NCI-H1092 (cell line): Measurements from ENCODE around the gene BCR.

Experiments used
- DNase-seq: peaks from one replicate; lab custom pipeline; 2025; lab: John Stamatoyannopoulos, UW

BCR gene

DNA sequence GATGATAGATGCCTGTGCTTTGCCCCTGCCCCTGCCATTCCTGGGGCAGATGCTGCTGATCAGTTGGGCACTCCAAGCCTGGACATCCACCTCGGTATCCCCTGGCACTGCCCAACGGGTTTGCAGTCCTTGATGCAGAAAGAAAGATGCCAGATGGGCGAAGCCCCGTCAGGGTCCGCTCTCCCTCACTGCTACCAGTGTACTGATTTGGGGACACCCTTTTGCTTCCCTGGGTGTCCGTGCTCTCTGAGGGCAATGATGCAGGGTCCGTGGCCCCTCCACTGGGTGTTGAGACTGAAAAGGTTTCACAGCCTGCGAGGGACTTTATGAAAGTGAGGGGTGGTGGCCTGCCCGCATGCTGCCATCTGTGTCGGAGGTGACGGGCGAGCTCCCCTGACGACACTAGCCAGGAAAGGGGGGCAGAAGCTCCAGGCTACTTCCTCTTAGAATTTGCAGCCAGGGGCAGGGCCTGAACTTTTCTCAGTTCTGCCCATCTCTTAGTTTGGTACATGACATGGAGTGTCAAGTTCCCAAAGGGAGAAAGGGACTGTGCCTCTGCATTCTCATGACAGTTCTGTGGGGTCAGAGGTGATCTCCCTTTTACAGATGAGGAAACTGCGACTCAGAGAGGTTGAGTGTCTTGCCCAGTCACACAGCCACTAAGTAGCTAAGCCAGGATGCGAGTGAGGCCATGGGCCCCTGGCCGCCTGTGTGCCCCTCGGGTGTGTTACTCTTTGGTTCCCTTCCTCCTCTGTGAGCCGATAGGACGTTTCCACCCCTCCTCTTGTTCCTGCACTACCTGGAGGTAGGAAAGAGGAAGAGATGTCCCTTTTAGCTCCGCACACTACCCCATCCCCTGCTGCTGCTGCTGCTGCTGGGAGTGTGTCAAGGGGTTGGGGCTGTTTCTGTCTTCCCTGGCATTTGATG, 96.6 kb downstream of the BCR start:
- no peak for DNase-seq

DNA sequence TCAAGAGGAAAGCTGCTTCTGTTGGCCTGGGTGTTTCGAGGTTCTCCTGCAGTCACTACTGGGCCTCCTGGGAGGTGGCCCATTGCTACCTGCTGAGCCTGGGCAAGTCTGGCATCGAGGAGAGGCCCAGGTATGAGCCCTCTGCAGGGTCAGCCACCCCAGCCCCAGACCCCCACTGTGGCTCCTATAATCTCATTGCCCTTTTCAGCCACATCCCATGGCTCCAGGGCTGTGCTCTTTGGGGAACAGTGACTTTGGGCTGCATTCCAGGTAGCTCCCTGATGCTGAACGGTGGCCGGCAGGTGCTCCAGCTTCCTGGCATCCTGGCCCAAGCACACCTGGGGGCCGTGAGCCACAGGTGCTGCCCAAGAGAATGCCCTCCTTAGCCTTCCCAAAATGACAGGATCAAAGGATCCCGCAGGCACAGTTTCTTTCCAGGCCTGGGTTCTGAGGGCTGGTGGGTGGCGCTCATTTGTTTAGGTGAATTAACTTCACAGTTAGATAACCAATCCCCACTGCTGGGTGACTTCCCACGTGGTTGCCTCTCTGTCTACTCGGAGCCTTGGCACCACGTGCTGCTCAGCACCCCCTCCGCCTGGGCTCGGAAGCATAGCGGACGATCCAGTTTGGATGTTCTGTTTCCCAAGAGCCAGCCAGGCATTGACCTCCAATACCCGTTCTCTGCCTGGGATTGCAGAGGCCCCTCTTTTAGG, 97.4 kb downstream of the BCR start:
- no peak for DNase-seq

GRCh38 chr22:23278883-23279675, 98.8 kb downstream of the BCR start:
- peak; percentile 7 for DNase-seq

GRCh38 chr22:23279781-23280180, 99.5 kb downstream of the BCR start:
- DNase-seq: no peak

DNA sequence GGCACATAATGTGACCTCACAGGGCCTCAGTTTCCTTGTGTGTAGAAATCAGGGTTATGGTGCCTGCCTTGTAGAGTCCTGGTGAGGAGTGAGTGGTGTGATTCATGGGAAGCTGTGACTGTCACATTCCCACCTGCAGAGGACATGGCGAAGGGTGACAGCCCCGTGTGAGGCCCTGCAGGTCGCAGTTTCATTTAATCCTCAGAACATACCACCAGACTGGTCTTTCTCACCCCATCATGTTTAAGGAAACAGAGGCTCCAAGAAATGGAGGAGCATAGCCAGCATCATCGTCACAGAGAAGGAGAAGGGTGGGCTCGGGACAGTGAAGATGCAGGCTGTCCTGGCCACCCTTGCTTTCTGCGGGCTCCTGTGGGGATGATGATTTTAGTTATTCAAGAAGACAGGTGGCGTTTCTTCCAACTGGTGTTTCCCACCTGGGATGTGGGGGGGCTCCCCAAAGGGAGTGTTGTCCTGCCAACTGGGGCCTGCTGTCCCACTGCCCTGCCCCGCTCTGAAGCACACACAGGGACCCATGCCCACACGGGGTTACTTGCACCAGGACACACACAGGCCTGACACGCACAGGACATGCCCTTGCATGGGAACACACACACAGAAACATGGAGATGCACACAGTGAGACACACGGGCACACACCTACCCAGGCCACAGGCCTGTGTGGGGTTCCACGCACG, 100.2 kb downstream of the BCR start:
- DNase-seq: no peak

DNA sequence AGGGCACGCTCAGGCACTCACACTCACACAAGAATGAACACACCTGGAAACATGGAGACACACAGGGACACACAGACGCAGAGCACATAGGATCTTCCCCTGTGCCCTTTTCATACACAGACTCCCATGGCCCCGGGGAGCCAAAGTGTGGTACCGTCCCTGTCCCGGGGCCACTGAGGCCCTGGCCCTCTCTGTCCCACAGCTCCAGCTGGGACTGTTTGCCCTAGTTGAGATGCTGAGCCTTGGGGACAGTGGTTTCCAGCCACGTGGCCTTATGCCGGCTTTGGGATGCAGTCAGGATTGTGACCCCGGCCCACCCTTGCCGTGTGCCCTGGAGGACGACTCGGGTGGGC, 100.7 kb downstream of the BCR start:
- DNase-seq: no peak

- DNase-seq: peak; percentile 74
Measured at GRCh38 chr22:23281406-23282088, 101.2 kb downstream of the BCR start.

DNA sequence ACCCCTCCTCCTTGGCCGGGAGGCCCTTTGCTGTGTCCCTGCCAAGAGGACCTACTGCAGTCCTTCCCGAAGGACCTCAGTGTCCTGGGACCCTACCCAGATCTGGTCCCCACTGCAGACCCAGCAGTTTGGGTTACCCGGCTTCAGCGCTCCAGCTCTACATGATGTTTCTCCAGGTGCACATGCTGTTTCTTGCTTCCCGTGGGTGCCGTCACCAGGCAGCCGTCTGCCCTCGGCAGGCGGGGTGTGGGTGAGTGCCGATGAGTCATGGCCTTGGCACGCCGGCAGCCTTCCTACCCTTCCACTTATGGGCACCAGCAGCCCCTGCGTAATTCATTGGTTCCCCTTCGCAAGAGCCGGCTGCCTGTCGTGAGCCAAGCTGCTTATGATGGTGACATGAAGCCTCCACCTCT, 101.8 kb downstream of the BCR start:
- DNase-seq: no peak

DNA sequence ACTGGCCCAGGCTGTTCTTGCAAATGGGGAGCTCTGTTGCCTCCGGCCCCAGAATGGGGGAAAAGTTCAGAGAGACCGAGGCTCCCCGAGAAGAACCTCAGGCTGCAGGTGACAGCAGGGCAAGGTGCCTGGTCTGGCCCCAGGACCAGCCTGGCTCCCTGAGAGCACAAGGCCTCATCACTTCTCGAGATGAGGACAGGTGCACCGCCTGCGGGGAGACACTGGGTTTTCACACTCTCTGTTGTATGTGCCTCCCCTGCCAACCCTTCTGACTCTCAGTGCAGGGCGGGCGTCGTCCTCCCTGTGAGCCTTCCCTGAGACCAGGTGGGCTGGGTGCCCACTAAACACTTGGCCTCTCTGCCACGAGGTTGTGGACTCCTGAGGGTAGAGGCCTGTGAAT, 102.2 kb downstream of the BCR start:
- no peak for DNase-seq

- DNase-seq: no peak
Measured at GRCh38 chr22:23282986-23283385, 102.7 kb downstream of the BCR start.

DNA sequence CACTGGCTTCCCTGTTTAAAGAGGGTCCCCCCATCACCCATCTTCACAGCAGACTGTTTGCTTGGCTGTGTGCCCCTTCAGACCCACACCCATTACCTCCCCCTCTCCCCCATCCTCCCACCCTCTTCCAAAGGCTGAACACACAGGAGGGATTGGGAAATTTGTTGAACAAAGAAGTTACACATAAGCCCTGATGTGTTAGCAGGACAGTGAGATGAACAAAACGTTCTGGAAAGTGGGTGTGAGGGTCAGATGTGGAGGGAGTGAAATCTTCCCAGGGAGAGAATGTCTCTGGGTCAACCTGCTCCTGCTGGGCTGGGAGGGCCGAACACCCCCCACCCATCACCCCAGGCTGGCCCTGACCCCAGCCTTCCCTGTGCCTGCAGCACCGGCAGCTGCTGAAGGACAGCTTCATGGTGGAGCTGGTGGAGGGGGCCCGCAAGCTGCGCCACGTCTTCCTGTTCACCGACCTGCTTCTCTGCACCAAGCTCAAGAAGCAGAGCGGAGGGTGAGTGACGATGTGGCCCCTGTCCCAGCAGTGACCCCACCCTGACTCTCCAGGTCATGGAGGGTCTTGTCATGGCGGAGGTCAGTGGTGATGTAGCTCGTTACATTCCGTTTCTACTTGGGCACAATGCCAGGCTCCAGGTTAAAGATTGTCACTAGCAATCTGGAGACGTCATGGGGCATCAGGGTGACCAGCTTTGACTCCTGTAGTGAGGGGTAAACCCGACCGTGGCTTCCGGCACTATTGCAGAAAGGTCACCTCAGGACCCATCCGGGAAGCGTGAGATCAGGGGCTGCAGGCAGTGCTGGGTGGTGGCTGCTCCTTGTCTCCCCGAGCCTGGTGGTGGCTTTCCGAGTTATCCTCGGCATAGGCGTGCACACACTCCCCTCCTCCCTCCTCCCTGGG, 103.5 kb downstream of the BCR start:
- no peak for DNase-seq

DNA sequence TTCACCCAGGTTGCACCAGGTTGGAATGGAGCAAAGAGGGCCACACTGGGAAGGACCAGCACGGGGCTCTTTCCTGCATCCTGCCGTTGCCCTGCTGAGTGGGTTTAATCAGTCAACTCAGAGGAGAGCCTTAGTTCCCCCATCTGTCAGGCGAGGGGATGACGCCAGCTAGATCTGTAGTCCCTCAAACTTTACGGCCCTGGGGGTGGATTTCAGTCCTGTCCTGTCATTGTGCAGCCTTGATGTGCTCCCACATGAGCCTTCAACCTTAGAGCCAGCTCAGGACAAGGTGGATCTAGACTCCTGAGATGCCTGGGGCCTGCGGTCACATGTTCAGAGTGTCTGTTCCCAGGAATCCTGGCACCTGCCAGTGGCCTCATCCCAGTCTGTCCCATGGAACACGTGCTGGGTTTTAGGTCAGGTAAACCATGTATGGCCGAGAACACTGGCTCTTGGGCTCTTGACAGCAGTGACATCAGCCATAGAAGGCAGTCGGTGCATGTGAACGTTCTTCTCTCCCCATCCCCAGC, 104.3 kb downstream of the BCR start:
- no peak for DNase-seq

GRCh38 chr22:23285236-23285635, 104.9 kb downstream of the BCR start:
- DNase-seq: no peak

- no peak for DNase-seq
Measured at GRCh38 chr22:23285734-23286133, 105.4 kb downstream of the BCR start.

- DNase-seq: no peak
Measured at GRCh38 chr22:23286296-23286695, 106.0 kb downstream of the BCR start.

- DNase-seq: no peak
Measured at GRCh38 chr22:23287136-23288095, 107.1 kb downstream of the BCR start.

GRCh38 chr22:23288301-23289129, 108.2 kb downstream of the BCR start:
- no peak for DNase-seq

GRCh38 chr22:23289130-23289503, 108.8 kb downstream of the BCR start:
- no peak for DNase-seq
